Measurements from ENCODE around the gene EDA.

DNA sequence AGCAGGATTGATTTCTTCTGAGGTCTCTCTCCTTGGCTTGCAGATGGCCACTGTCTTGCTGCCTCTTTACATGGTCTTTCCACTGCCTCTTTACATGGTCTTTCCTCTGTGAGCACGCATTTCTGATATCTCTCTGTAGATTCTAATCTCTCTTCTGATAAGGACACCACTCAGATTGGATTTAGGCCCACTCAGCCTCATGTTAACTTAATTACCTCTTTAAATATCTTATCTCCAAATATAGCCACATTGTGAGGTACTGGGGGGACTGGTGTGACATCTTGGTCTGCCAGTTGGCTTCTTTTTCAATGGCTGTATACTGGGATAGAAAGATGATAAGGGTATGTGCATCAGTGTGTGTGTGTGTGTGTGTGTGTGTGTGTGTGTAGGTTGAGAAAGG, 280.1 kb downstream of the EDA start:
- TF ChIP-seq, protein P1, sequence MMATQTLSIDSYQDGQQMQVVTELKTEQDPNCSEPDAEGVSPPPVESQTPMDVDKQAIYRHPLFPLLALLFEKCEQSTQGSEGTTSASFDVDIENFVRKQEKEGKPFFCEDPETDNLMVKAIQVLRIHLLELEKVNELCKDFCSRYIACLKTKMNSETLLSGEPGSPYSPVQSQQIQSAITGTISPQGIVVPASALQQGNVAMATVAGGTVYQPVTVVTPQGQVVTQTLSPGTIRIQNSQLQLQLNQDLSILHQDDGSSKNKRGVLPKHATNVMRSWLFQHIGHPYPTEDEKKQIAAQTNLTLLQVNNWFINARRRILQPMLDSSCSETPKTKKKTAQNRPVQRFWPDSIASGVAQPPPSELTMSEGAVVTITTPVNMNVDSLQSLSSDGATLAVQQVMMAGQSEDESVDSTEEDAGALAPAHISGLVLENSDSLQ (IDR thresholded peaks at IDR 0.05): no peak
- no peak for TF ChIP-seq POLR2A (IDR thresholded peaks at IDR 0.05; ENCODE audit: low read depth, low read length)
- TF ChIP-seq JUNB (IDR thresholded peaks at IDR 0.05): no peak
- TF ChIP-seq, protein P2, sequence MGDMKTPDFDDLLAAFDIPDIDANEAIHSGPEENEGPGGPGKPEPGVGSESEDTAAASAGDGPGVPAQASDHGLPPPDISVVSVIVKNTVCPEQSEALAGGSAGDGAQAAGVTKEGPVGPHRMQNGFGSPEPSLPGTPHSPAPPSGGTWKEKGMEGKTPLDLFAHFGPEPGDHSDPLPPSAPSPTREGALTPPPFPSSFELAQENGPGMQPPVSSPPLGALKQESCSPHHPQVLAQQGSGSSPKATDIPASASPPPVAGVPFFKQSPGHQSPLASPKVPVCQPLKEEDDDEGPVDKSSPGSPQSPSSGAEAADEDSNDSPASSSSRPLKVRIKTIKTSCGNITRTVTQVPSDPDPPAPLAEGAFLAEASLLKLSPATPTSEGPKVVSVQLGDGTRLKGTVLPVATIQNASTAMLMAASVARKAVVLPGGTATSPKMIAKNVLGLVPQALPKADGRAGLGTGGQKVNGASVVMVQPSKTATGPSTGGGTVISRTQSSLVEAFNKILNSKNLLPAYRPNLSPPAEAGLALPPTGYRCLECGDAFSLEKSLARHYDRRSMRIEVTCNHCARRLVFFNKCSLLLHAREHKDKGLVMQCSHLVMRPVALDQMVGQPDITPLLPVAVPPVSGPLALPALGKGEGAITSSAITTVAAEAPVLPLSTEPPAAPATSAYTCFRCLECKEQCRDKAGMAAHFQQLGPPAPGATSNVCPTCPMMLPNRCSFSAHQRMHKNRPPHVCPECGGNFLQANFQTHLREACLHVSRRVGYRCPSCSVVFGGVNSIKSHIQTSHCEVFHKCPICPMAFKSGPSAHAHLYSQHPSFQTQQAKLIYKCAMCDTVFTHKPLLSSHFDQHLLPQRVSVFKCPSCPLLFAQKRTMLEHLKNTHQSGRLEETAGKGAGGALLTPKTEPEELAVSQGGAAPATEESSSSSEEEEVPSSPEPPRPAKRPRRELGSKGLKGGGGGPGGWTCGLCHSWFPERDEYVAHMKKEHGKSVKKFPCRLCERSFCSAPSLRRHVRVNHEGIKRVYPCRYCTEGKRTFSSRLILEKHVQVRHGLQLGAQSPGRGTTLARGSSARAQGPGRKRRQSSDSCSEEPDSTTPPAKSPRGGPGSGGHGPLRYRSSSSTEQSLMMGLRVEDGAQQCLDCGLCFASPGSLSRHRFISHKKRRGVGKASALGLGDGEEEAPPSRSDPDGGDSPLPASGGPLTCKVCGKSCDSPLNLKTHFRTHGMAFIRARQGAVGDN (IDR thresholded peaks at IDR 0.05): no peak
- no peak for TF ChIP-seq ZNF24 (IDR thresholded peaks at IDR 0.05)
